Suprapubic skin (tissue), 4 donors: ENCODE measurements around the gene SLC38A1. TPM values are rescaled to one million over a fixed set of nuclear protein-coding genes. Genes with fewer than 3 reads are reported as not detected.

Experiments used
- DNase-seq, 2 donors: peaks; one replicate each; pipeline ENCODE4 v3.0.0-alpha.2; 2019; ENCODE audit warnings: low spot score in 2 of 2
- H3K27ac ChIP-seq: fragments of 200-600 bp; sonication (generic); one replicate; pipeline ENCODE4 v1.5.1; 2019
- H3K27me3 ChIP-seq: fragments of 200-600 bp; sonication (generic); one replicate; pipeline ENCODE4 v1.5.1; 2019
- H3K36me3 ChIP-seq: fragments of 200-600 bp; sonication (generic); one replicate; pipeline ENCODE4 v1.5.1; 2019
- H3K4me1 ChIP-seq: fragments of 200-600 bp; sonication (generic); one replicate; pipeline ENCODE4 v1.5.1; 2019
- H3K4me3 ChIP-seq: fragments of 200-600 bp; sonication (generic); one replicate; pipeline ENCODE4 v1.5.1; 2019; ENCODE audit warnings: mild to moderate bottlenecking
- H3K9me3 ChIP-seq: fragments of 200-600 bp; sonication (generic); one replicate; pipeline ENCODE4 v1.5.1; 2019
- EP300 ChIP-seq: sonication (generic); formaldehyde crosslinking; IDR thresholded peaks from one replicate; pipeline ENCODE4 v1.6.1; 2017; ENCODE audit warnings: antibody characterized with exemption
- POLR2A ChIP-seq, 2 donors: fragments of 450-650 bp; IDR thresholded peaks; one replicate each; pipeline ENCODE4 v1.6.1; 2017; ENCODE audit warnings: antibody characterized with exemption in 2 of 2, mild to moderate bottlenecking in 2 of 2, moderate library complexity in 2 of 2
- POLR2AphosphoS5 ChIP-seq, 3 donors: sonication (generic); formaldehyde crosslinking; IDR thresholded peaks; one replicate each; pipeline ENCODE4 v1.6.1; 2017; ENCODE audit warnings: antibody characterized with exemption in 3 of 3
- WGBS: methylation state at CpG from one replicate; pipeline ENCODE4 v1.1.5; 2018; 5-methylcytosine and 5-hydroxymethylcytosine counted together
- total RNA-seq, 4 donors: library from RNA; depleted of rRNA; stranded (reverse); fragments of >200 nt; gene quantifications; one replicate each; pipeline ENCODE4 v1.1.0, GENCODE V29; 2016
- TF ChIP-seq, protein P1 (sequence below), 2 donors: fragments of 200-600 bp in 1 of 2; fragments of 450-650 bp in 1 of 2; sonication (generic) in 1 of 2; IDR thresholded peaks; one replicate each; pipeline ENCODE4 v1.5.1; 2016 to 2019; ENCODE audit warnings: antibody characterized with exemption in 2 of 2, mild to moderate bottlenecking in 1 of 2, moderate library complexity in 1 of 2

Gene SLC38A1
- 100 to 1,000 TPM in 3 of 4 donors, 10 to 100 TPM in 1; 96.2 to 110 (median 102) TPM for total RNA-seq

DNA sequence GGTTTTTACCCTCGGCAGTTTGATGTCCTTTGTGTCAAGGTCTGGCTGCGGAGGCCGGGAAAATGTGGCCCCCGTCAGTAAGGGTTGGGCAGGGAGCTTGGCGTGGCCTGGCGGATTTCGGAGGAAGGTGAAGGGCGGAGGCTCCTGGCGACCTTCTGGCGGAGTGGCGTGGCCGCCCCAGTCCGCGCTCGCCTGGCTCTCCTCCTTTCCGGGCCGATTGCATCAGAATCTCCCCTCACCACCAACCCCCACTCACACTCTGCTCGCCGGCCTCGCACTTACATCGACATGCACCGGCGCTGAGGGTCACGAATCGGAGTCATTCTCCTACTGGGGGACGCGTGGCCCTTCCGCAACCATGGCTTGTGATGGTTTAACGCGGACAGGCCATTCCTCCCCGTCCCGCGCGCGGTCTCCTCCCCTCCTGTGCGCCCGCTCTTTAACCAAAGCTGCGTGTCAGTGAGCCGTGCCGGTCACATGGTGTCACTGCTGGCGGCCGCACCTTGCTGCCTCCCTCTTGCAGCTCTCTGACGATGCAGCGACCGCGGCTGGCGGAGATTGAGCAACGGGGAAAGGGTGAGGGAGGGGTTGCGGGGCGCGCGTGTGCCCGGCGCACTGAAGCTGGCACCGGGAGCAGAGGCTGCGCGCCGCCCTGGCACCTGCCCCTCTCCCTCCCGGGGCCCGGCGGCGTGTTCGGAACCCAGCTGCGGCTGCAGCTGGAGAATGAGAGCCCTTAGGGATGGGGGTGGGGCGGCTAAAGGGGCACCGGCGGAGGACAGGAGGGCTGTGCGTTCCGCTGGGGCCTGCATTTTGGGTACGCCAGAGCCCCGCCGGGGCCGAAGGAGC lies at the start of gene SLC38A1:
Gene SLC38A1 (minus strand): TSS at position 461 of the 846 bp plus-strand sequence. CDS start 29,243 bp downstream, outside the sequence.
- peak; percentile 94 to 96 for DNase-seq
- Histone ChIP-seq H3K36me3 (no peaks in the 10 kb centered on the region), H3K27ac (peak within 1 kb of the TSS; percentile 89), H3K4me3 (peak within 1 kb of the TSS; percentile 80), H3K4me1 (peaks cover 41% of the 10 kb centered on the region), H3K9me3 (no peaks in the 10 kb centered on the region), H3K27me3 (no peaks in the 10 kb centered on the region)
- TF ChIP-seq POLR2AphosphoS5 (IDR thresholded peaks at IDR 0.05) (peak in 2 of 3 donors; percentile 61 to 82), POLR2A (IDR thresholded peaks at IDR 0.05) (peak in 1 of 2 donors; percentile 74)
- TF ChIP-seq, protein P1, sequence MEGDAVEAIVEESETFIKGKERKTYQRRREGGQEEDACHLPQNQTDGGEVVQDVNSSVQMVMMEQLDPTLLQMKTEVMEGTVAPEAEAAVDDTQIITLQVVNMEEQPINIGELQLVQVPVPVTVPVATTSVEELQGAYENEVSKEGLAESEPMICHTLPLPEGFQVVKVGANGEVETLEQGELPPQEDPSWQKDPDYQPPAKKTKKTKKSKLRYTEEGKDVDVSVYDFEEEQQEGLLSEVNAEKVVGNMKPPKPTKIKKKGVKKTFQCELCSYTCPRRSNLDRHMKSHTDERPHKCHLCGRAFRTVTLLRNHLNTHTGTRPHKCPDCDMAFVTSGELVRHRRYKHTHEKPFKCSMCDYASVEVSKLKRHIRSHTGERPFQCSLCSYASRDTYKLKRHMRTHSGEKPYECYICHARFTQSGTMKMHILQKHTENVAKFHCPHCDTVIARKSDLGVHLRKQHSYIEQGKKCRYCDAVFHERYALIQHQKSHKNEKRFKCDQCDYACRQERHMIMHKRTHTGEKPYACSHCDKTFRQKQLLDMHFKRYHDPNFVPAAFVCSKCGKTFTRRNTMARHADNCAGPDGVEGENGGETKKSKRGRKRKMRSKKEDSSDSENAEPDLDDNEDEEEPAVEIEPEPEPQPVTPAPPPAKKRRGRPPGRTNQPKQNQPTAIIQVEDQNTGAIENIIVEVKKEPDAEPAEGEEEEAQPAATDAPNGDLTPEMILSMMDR (IDR thresholded peaks at IDR 0.05): no peak
- WGBS: 0% methylated on average over 8 of the region's 73 CpGs

DNA sequence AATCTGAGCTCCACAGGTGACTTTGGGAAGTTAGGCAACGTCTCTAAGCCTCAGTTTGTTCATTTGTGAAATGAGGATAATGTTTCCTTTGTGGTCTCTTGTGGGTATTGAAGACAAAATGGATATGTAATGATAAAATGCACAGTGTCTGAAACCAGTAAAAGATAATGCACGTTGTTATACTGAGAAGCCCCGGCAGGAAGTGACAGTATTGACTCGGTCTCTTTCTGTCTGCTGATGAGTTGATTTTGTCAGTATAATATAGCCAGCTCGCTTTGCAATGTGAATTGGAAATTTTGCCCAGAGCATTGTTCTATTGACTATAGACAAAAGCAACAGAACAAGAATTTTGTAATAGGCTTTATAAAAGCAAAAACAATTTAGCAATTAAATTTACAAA lies 49.2 kb upstream of the SLC38A1 start:
- Histone ChIP-seq H3K27me3 (no peaks in the 10 kb centered on the region), H3K36me3 (no peaks in the 10 kb centered on the region), H3K4me3 (no peak overlapping the region), H3K27ac (no peak overlapping the region), H3K4me1 (no peaks in the 10 kb centered on the region), H3K9me3 (no peaks in the 10 kb centered on the region)
- 75% methylated on average over 5 of the region's 5 CpGs for WGBS
- no peak for DNase-seq
- TF ChIP-seq, protein P1 (IDR thresholded peaks at IDR 0.05): no peak
- TF ChIP-seq POLR2A (IDR thresholded peaks at IDR 0.05) (no peak), EP300 (no peak), POLR2AphosphoS5 (IDR thresholded peaks at IDR 0.05) (no peak)

DNA sequence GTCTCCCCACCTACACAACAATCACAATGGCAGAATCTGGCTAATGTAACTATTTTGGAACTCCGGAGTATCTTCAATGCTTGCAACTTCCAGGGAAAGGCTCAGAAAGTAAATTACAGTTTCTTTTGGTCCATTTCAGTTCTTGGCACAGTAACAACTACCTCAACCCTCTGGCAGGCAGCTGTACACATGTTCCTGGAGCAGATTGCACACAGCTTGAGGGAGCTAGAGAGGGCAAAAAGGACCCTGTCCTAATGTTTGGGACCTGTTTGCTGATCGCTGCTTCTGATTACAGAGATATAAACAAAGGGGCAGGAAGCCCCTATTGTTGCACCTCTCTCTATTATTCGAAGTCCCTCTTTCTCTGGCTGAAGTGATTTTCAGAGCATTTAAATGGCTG lies 35.2 kb upstream of the SLC38A1 start:
- TF ChIP-seq EP300 (no peak), POLR2A (IDR thresholded peaks at IDR 0.05) (no peak), POLR2AphosphoS5 (IDR thresholded peaks at IDR 0.05) (no peak)
- TF ChIP-seq, protein P1 (IDR thresholded peaks at IDR 0.05): no peak
- WGBS: 69% methylated on average over 3 of the region's 3 CpGs
- Histone ChIP-seq H3K4me3 (no peak overlapping the region), H3K4me1 (peaks cover 3% of the 10 kb centered on the region), H3K36me3 (no peaks in the 10 kb centered on the region), H3K27ac (no peak overlapping the region), H3K9me3 (no peaks in the 10 kb centered on the region), H3K27me3 (no peaks in the 10 kb centered on the region)
- no peak for DNase-seq

DNA sequence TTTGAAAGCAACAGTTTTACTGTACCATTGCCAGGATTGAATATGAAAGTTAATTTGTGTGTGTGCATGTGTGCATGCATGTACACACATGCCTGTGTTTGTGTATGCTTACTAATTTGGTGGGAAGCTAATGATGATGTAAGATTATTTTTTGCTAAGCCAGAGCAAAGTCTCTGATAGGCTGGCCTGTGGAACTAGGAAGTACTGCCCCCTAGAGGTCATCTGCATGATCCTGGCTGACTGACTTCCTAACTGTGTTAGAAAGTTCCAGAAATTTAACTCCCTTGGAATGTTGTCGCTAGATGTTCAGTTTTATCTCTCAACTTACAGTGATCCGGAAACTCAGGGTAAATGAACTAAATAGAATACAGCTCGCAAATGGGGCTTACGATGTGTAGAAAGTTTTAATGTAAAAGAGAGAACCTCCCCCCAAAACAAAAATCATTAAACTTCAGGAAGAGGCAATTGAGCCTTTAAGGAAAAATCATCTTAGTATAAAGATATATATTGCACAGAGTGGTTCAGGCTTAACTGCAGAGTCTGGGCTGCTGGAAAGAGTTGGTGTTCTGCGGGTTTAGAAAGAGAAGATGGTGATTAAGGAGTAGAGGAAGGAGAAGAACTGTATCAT lies 34.3 kb upstream of the SLC38A1 start:
- no peaks in the 10 kb centered on the region for H3K27me3 ChIP-seq
- DNase-seq: no peak
- H3K4me3 ChIP-seq: no peak overlapping the region
- 80% methylated on average over 5 of the region's 5 CpGs for WGBS
- H3K36me3 ChIP-seq: no peaks in the 10 kb centered on the region
- no peak for TF ChIP-seq POLR2AphosphoS5 (IDR thresholded peaks at IDR 0.05)
- no peak for TF ChIP-seq EP300
- TF ChIP-seq, protein P1 (IDR thresholded peaks at IDR 0.05): peak; percentile 22 to 45
- TF ChIP-seq POLR2A (IDR thresholded peaks at IDR 0.05): no peak
- H3K27ac ChIP-seq: no peak overlapping the region
- no peaks in the 10 kb centered on the region for H3K9me3 ChIP-seq
- H3K4me1 ChIP-seq: peaks cover 3% of the 10 kb centered on the region

DNA sequence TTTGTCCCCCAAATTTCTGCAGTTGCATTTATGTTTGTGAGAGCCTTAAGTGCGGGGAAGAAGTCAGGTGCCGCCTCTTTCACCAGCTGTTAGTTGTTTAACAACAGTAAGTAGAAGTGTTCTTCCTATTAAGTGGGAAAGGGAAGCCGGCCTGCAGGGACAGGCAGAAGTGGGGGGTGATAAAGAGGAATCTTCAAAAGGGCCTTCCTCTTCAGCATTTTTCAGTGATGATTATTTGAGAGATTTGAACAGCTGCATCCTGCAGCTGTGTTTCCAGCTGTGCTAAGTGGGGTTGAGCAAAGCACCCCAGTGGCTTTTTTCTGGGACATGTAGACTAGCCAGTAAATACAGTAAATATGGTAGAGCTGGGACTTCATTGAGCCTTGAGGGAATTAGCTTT lies 32.1 kb upstream of the SLC38A1 start:
- Histone ChIP-seq H3K9me3 (no peaks in the 10 kb centered on the region), H3K27me3 (no peaks in the 10 kb centered on the region), H3K36me3 (no peaks in the 10 kb centered on the region), H3K4me3 (no peak overlapping the region), H3K4me1 (peaks cover 3% of the 10 kb centered on the region), H3K27ac (no peak overlapping the region)
- TF ChIP-seq POLR2AphosphoS5 (IDR thresholded peaks at IDR 0.05) (no peak), EP300 (no peak), POLR2A (IDR thresholded peaks at IDR 0.05) (no peak)
- TF ChIP-seq, protein P1 (IDR thresholded peaks at IDR 0.05): no peak
- 50% methylated on average over 3 of the region's 3 CpGs for WGBS
- DNase-seq: no peak
